Measurements from ENCODE around the gene AKIRIN1.

GRCh38 chr1:38958967-38959366, 32.1 kb upstream of the AKIRIN1 start:
- no peak for TF ChIP-seq CTCF (conservative IDR thresholded peaks at IDR 0.05)
- TF ChIP-seq EZH2 (IDR thresholded peaks at IDR 0.05; ENCODE audit: low read depth), result no peak

Data from PC-9 (cell line).